Endodermal cell (in vitro differentiated cells): Measurements from ENCODE around the gene CXCR1. TPM values are rescaled to one million over a fixed set of nuclear protein-coding genes. Genes with fewer than 3 reads are reported as not detected.

Experiments
- DNase-seq: peaks from one replicate; pipeline ENCODE4 v3.0.0-alpha.2; 2017
- H3K27ac ChIP-seq: 2 replicates; pipeline ENCODE4 v1.5.1; 2013; ENCODE audit warnings: mild to moderate bottlenecking, low read depth, low read length, moderate library complexity
- H3K27me3 ChIP-seq: 2 replicates; pipeline ENCODE4 v1.6.1; 2013; ENCODE audit warnings: mild to moderate bottlenecking, low read length, moderate library complexity; ENCODE audit not compliant: insufficient read depth, control insufficient read depth, poor library complexity, severe bottlenecking
- H3K36me3 ChIP-seq: 2 replicates; pipeline ENCODE4 v1.7.0; 2013; ENCODE audit warnings: mild to moderate bottlenecking, low read length, moderate library complexity; ENCODE audit not compliant: control insufficient read depth, insufficient read depth
- H3K4me1 ChIP-seq: one replicate; pipeline ENCODE4 v1.7.0; 2013; ENCODE audit warnings: low read length; ENCODE audit not compliant: control insufficient read depth, insufficient read depth
- H3K4me3 ChIP-seq: 2 replicates; pipeline ENCODE4 v1.5.1; 2013; ENCODE audit warnings: mild to moderate bottlenecking, low read length, moderate library complexity
- H3K9ac ChIP-seq: 2 replicates; pipeline ENCODE4 v1.6.1; 2013; ENCODE audit warnings: mild to moderate bottlenecking, low read length, moderate library complexity; ENCODE audit not compliant: poor library complexity, severe bottlenecking; ENCODE audit errors: extremely low read depth
- H3K9me3 ChIP-seq: 2 replicates; pipeline ENCODE4 v1.6.1; 2013; ENCODE audit warnings: mild to moderate bottlenecking, low read length, moderate library complexity; ENCODE audit not compliant: control insufficient read depth
- H3K27ac Mint-ChIP-seq: 2 replicates; pipeline ENCODE4 v1.8.0; 2020; ENCODE audit warnings: mixed read lengths
- H3K27me3 Mint-ChIP-seq: 2 replicates; pipeline ENCODE4 v1.8.0; 2021; ENCODE audit warnings: mild to moderate bottlenecking, mixed read lengths; ENCODE audit not compliant: insufficient read depth
- H3K36me3 Mint-ChIP-seq: 2 replicates; pipeline ENCODE4 v1.8.0; 2020; ENCODE audit warnings: low read depth, mixed read lengths
- H3K4me1 Mint-ChIP-seq: 2 replicates; pipeline ENCODE4 v1.8.0; 2020; ENCODE audit warnings: mixed read lengths
- H3K4me3 Mint-ChIP-seq: 2 replicates; pipeline ENCODE4 v1.8.0; 2020; ENCODE audit warnings: mild to moderate bottlenecking, moderate library complexity, mixed read lengths
- H3K9me3 Mint-ChIP-seq: 2 replicates; pipeline ENCODE4 v1.8.0; 2020; ENCODE audit warnings: mild to moderate bottlenecking, mixed read lengths
- CTCF ChIP-seq: fragments of 200-600 bp; sonication (generic); conservative IDR thresholded peaks from 2 replicates; pipeline ENCODE4 v1.5.0; 2021; ENCODE audit warnings: antibody characterized with exemption, mild to moderate bottlenecking
- WGBS, 2 experiments: methylation state at CpG; one replicate each; pipeline versions ENCODE4 v1.1.5 to v1.1.7; 2013; ENCODE audit warnings: missing lambda C conversion rate in 2 of 2, mixed read lengths in 1 of 2; ENCODE audit not compliant: insufficient coverage in 1 of 2, insufficient read length in 1 of 2; 5-methylcytosine and 5-hydroxymethylcytosine counted together
- total RNA-seq, 2 donors: library from RNA; stranded (reverse); fragmentation: NEBNext Ultra II Directional in 1 of 2; extraction: Animal tissue kit (Norgen Biotek cat#: 25700) in 1 of 2; gene quantifications; 2 replicates in 1 of 2; 3 replicates in 1 of 2; pipeline ENCODE4 v1.2.1, GENCODE V29; 2021

The CXCR1 gene
- total RNA-seq, 2 donors from 2014 or later, result not detected

- no peaks in the 10 kb centered on the region for H3K36me3 ChIP-seq
- no peaks in the 10 kb centered on the region for H3K27me3 ChIP-seq
- Mint-ChIP-seq H3K9me3 (peaks cover 15% of the 10 kb centered on the region), H3K4me1 (no peaks in the 10 kb centered on the region), H3K27ac (no peak overlapping the region), H3K4me3 (no peak overlapping the region), H3K36me3 (no peaks in the 10 kb centered on the region), H3K27me3 (peaks cover 22% of the 10 kb centered on the region)
- H3K9me3 ChIP-seq, result peaks cover 8% of the 10 kb centered on the region
- no peak for TF ChIP-seq CTCF
- no peak overlapping the region for H3K27ac ChIP-seq
- no peak for DNase-seq
- 58 to 73% methylated on average over 3 to 5 of the region's 5 CpGs for WGBS, 2 experiments
- H3K4me1 ChIP-seq, result no peaks in the 10 kb centered on the region
- no peak overlapping the region for H3K4me3 ChIP-seq
- H3K9ac ChIP-seq, result no peak overlapping the region
These were observed 17.7 kb downstream of the CXCR1 start for GRCh38 chr2:218149098-218149497.

- no peak overlapping the region for H3K4me3 ChIP-seq
- no peaks in the 10 kb centered on the region for H3K4me1 Mint-ChIP-seq
- H3K9ac ChIP-seq, result no peak overlapping the region
- no peaks in the 10 kb centered on the region for H3K27me3 ChIP-seq
- H3K27me3 Mint-ChIP-seq, result peaks cover 20% of the 10 kb centered on the region
- H3K27ac ChIP-seq, result no peak overlapping the region
- H3K9me3 ChIP-seq, result peaks cover 8% of the 10 kb centered on the region
- H3K27ac Mint-ChIP-seq, result no peak overlapping the region
- H3K36me3 ChIP-seq, result no peaks in the 10 kb centered on the region
- peaks cover 19% of the 10 kb centered on the region for H3K9me3 Mint-ChIP-seq
- H3K4me3 Mint-ChIP-seq, result no peak overlapping the region
- H3K4me1 ChIP-seq, result no peaks in the 10 kb centered on the region
- TF ChIP-seq CTCF, result no peak
- H3K36me3 Mint-ChIP-seq, result no peaks in the 10 kb centered on the region
- no peak for DNase-seq
These were observed 20.7 kb downstream of the CXCR1 start for GRCh38 chr2:218146056-218146455.

- peaks cover 20% of the 10 kb centered on the region for H3K27me3 Mint-ChIP-seq
- H3K36me3 Mint-ChIP-seq, result no peaks in the 10 kb centered on the region
- H3K27me3 ChIP-seq, result no peaks in the 10 kb centered on the region
- no peak overlapping the region for H3K27ac ChIP-seq
- no peak overlapping the region for H3K9ac ChIP-seq
- 69 to 73% methylated on average over 3 of the region's 3 CpGs for whole genome bisulfite sequencing, 2 experiments
- peaks cover 19% of the 10 kb centered on the region for H3K9me3 Mint-ChIP-seq
- H3K4me3 ChIP-seq, result no peak overlapping the region
- TF ChIP-seq CTCF, result no peak
- DNase-seq, result no peak
- H3K9me3 ChIP-seq, result peaks cover 8% of the 10 kb centered on the region
- H3K4me1 ChIP-seq, result no peaks in the 10 kb centered on the region
- H3K27ac Mint-ChIP-seq, result no peak overlapping the region
- no peak overlapping the region for H3K4me3 Mint-ChIP-seq
- H3K4me1 Mint-ChIP-seq, result no peaks in the 10 kb centered on the region
- no peaks in the 10 kb centered on the region for H3K36me3 ChIP-seq
These were observed 21.6 kb downstream of the CXCR1 start for GRCh38 chr2:218145124-218145523.
